HTR-8/SVneo (cell line): ENCODE measurements around the gene ZNF391.
"Not testable (repeated sequence)": the region's sequence is repeated elsewhere in the genome, so short reads cannot be mapped to it uniquely, and the experiment has no call there.

Source experiments
- DNase-seq: peaks from one replicate; pipeline ENCODE4 v3.0.0; 2011; ENCODE audit warnings: low spot score, mixed read lengths; ENCODE audit not compliant: insufficient read length
- FAIRE-seq: peaks from 2 replicates; lab custom pipeline; 2011; peaks lifted over from hg19 to GRCh38; lab: Jason Lieb, UNC

Gene ZNF391

DNA sequence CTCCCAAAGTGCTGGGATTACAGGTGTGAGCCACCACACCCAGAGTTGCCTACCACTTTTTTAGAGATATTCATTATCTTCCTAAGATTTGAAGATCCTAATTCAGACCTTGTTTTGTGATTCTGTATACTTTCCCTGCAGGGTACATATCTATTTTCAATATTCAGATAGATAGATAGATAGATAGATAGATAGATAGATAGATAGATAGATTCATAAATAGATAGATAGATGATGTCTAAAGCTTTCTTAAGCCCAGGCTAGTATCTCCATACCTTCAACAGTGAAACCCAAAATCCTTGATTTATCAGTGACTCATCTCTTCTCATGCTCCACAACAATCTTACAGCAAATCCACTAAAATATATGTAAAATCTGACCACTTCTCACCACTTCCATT lies 30.8 kb downstream of the ZNF391 start:
- FAIRE-seq (no peak), DNase-seq (no peak)

DNA sequence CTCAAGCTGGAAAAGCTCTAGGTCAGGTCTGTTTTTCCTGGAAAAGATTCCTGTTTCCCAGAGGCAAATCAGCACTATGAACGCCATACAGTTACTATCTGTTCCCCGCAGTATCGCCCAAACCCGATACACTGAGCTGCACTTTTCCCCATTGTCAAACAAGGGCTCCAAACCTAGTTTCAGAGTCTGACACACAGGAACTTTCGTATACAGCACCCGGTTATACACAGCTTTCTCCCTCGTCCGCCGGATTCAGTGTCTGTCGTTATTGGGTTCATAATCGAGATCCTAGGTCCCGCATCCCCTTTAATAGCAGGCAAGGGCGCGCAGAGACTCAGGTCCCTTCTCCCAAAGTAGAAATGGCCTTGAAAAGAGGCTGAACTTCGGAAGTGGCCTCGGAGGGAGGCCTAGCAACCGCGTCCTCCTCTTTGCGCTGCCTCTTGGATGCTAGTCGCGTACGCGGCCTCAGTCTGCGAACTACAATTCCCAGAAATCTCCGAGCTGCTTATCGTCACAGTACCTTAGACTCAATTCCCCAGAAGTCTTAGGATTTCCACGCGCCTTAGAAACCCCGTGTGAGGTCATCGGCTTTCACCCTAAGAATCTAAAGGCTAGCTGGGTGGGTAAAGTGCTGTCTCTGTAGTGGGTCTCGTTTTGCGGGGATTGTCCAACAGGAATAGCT lies 34.2 kb downstream of the ZNF391 start:
- DNase-seq (no peak), FAIRE-seq (no peak)

DNA sequence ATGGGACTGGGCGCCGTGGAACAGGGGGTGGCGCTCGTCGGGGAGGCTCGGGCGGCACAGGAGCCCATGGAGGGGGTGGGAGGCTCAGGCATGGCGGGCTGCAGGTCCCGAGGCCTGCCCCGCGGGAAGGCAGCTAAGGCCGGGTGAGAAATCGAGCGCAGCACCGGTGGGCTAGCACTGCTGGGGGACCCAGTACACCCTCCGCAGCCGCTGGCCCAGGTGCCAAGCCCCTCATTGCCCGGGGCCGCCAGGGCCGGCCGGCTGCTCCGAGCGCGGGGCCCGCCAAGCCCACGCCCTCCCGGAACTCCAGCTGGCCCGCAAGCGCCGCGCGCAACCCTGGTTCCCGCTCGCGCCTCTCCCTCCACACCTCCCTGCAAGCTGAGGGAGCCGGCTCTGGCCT lies 36.3 kb downstream of the ZNF391 start:
- FAIRE-seq, DNase-seq: not testable (repeated sequence)

DNA sequence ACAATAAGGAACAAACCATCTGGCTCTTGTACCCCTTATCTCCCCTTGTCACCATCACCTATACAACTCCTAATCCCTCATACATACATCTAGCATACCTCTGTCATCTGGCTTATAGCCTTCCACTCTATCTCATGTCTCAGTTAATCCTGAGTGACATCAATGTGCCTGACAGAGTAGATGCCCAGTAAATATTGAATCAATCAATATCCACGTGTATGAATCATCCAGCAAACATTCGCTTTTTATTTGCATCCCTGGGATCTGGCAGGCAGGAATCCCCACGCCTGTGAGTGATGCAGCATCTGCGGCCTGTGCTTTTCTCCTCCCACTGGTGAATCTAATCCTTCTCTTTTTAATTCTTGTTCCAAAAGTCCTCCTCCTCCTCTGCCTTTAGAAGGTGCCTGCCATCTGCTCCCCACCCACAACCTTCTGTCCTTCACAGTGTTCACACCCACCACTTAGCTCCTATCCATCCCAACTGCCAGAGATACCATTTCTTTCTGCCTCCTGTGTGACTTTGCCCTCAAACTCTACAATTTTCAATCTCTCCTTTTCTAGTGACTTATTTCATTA lies 37.6 kb downstream of the ZNF391 start:
- FAIRE-seq, result peak; percentile 20

DNA sequence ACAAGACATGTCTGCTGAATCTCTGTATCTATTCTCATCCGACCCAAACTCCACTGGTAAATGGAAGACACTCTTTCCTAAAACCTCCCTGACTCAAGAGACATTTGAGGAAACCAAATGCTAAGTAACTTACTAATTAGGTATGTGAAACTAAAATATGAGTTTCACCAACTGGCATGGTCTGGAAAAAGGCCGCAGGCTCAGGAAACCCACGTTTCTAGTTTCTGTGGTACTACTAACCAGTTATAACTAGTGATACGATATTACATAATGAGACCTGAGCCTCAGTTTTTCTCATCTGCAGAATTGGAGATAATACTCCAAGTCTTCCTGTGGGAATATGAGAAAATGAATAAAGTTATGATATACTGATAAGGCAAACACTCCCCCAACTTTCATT lies 39.9 kb downstream of the ZNF391 start:
- no peak for FAIRE-seq
- DNase-seq, result no peak

More for the DNA sequence above, 37.6 kb downstream of the ZNF391 start:
- no peak for DNase-seq

DNA sequence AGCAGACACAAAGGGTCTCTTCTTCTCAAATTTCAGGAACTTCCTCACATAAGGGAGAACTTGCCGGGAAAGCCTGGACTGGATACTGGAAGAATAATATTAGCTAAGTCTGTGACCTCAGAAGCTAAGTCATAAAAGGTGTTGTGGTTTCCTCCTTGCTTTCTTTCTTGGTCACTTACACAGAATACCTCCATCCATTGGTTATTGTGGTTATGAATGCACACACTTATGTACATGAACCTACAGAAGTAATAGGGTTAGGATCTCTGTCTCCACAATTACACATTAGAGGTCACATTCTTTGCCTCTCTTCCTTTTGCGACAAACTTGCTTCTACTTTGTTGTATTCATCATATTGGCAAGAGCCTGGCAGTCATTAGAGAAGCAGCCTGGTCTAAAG lies 40.4 kb downstream of the ZNF391 start:
- DNase-seq (no peak), FAIRE-seq (no peak)

DNA sequence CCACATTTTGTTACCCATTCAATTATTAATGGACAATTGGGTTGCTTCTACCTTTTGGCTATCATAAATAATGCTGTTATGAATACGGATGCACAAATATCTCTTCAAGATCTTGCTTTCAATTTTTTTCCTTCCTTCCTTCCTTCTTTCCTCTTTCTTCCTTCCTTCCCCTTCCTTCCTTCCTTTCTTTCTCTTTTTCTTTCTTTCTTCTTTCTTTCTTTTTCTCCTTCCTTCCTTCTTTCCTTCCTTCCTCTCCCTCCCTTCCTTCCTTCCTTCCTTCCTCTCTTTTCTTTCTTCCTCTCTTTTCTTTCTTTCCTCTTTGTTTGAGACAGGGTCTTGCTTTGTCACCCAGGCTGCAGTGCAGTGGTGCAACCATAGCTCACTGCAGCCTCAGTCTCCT lies 45.2 kb downstream of the ZNF391 start:
- DNase-seq (no peak), FAIRE-seq (no peak)

DNA sequence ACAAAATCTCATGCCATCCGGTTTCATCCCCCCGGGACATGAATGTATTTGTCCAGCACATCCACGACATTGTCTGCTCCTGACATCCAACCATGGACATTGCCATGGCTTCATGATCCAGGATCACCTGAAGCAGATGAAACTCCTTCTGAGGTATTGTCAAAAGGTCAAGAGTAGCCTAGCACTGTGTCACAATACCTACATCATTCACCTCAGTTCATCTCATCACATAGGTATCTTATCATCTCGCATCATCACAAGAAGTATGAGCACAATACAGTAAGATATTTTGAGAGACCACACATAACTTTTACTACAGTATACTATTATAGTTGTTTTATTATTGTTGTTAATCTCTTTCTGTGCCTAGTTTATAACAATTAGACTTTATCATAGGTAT lies 50.8 kb downstream of the ZNF391 start:
- no peak for FAIRE-seq

DNA sequence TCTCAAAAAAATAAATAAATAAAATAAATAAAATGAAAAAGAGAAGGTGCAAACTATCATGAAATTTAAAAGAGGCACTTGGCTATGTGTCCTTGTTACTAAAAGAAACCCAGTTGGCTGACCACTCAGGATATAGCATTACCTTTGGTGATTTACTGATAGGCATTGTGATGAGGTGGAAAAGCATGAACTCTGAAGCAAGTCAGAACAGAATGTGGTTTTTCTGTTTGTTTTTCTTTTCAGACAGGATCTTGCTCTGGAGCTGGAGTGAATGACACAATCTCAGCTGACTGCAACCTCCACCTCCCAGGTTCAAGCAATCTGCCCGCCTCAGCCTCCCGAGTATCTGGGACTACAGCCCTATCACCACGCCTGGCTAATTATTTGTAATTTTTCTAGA lies 52.4 kb downstream of the ZNF391 start:
- FAIRE-seq (no peak), DNase-seq (peak; percentile 9)

More for the DNA sequence above, 50.8 kb downstream of the ZNF391 start:
- no peak for DNase-seq

DNA sequence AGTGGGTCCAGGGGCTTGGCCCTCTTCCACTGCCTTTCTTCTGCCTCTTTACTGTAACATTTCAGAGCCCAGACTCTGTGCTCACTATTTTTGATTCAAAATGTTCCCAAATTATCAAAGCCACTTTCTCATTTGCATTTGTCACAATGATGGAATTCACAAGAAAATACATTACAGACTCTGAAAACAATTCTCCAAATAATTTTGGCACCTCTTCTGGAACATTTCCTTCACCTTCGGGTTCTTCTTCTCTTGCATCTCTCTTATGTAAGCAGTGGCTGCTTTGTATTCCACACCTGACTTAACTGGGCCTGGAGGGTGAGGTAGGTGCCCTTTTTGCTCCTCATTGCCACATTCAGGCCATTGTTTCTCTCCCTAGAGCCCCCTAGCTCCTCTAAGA lies 54.4 kb downstream of the ZNF391 start:
- FAIRE-seq, result no peak
- no peak for DNase-seq

DNA sequence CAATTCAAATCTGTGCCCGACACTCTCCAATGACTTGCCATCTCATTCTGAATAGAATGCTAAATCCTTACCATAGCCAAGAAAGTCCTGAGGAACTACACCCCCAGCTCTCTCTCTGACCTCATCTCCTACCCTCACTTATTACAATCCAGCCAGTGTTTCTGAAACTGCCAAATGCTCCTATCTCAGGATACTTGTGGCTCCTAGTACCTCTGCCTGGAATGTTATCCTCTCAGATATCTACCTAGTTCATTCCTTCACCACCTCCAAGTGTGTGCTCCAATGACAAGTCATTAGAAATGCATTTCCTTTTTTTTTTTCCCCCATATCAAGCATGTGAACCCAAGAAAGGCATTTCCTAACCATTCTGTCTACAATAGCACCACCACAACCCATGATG lies 59.9 kb downstream of the ZNF391 start:
- no peak for DNase-seq
- FAIRE-seq, result no peak

DNA sequence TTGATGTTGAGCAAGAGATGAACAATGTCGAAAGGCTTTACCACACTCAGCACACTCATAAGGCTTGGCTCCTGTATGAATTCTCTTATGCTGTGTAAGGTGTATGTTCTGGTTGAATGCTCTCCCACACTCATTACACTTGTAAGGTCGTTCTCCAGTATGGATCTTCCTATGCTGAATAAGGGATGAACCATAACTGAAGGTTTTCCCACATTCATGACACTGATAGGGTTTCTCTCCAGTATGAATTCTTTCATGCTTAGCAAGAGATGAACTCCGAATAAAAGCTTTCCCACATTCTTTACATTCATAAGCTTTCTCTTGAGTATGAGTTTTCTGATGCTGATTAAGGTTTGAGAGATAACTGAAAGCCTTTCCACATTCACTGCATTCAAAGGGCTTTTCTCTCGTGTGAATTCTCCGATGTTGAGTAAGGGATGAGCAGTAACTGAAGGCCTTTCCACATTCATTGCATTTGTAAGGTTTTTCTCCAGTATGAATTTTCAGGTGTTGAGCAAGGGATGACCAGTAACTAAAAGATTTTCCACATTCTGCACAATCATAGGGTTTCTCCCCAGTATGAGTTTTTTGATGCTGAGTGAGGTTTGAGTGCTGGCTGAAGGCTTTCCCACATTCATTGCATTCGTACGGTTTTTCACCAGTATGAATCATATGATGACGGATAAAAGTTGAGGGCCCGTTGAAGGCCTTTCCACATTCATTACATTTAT lies 63.3 kb downstream of the ZNF391 start:
- no peak for DNase-seq
- FAIRE-seq, result no peak

DNA sequence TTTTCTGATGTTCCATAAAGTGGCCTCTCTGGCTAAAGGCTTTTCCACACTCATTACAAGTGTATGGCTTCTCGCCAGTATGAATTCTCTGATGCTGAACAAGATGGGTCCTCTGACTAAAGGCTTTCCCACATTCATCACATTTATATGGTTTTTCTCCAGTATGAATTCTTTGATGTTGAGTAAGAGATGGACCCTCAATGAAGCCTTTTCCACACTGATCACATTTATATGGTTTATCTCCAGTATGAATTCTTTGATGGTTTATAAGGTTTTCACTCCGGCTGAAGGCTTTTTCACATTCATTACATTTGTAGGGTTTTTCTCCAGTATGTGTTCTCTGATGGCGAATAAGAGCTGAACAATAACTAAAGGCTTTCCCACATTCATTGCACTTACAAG lies 63.9 kb downstream of the ZNF391 start:
- DNase-seq (no peak), FAIRE-seq (no peak)
